ENCODE results near the gene GGNBP2. TPM values are rescaled to one million over a fixed set of nuclear protein-coding genes. Genes with fewer than 3 reads are reported as not detected.
"Not testable (repeated sequence)": the region's sequence is repeated elsewhere in the genome, so short reads cannot be mapped to it uniquely, and the experiment has no call there.

The GGNBP2 gene
- total and polyA plus RNA-seq, 9 donors: 45.1 to 92.1 (median 66.2) TPM

- no peak for DNase-seq
- Histone ChIP-seq H3K4me1 (ENCODE audit: insufficient read depth) (no peaks in the 10 kb centered on the region), H3K36me3 (no peaks in the 10 kb centered on the region), H3K27ac (no peak overlapping the region), H3K27me3 (no peaks in the 10 kb centered on the region), H3K9me3 (no peaks in the 10 kb centered on the region), H3K4me3 (no peak overlapping the region)
- 87 to 98% (median 90%) methylated on average over 11 of the region's 11 CpGs for WGBS, 3 donors
- TF ChIP-seq EP300 (IDR thresholded peaks at IDR 0.05): no peak
- TF ChIP-seq POLR2A (IDR thresholded peaks at IDR 0.05): no peak
- TF ChIP-seq CTCF (IDR thresholded peaks at IDR 0.05): no peak
- intact Hi-C loops (cut with DNase I): no loop called here
Observed at GRCh38 chr17:36506831-36507230, 37.9 kb upstream of the GGNBP2 start.

- no peaks in the 10 kb centered on the region for H3K27me3 ChIP-seq
- WGBS, 3 donors: 87 to 90% (median 88%) methylated on average over 6 of the region's 6 CpGs
- H3K4me1 ChIP-seq (ENCODE audit: insufficient read depth): no peaks in the 10 kb centered on the region
- no peak for DNase-seq
- no peak overlapping the region for H3K27ac ChIP-seq
- H3K9me3 ChIP-seq: no peaks in the 10 kb centered on the region
- intact Hi-C loops (cut with DNase I): no loop called here
- H3K36me3 ChIP-seq: no peaks in the 10 kb centered on the region
- TF ChIP-seq CTCF (IDR thresholded peaks at IDR 0.05): no peak
- no peak overlapping the region for H3K4me3 ChIP-seq
Observed at GRCh38 chr17:36507266-36507665, 37.5 kb upstream of the GGNBP2 start.

GRCh38 chr17:36508439-36508838 lies 36.3 kb upstream of the GGNBP2 start:
- 85 to 94% (median 90%) methylated on average over 2 of the region's 2 CpGs for WGBS, 3 donors
- intact Hi-C loops (cut with DNase I): not testable (repeated sequence)

GRCh38 chr17:36509272-36509985 lies 35.3 kb upstream of the GGNBP2 start:
- no peak for DNase-seq
- Histone ChIP-seq H3K27ac (no peak overlapping the region), H3K4me1 (ENCODE audit: insufficient read depth) (no peaks in the 10 kb centered on the region), H3K27me3 (no peaks in the 10 kb centered on the region), H3K9me3 (no peaks in the 10 kb centered on the region), H3K4me3 (no peak overlapping the region), H3K36me3 (no peaks in the 10 kb centered on the region)
- WGBS, 3 donors: 89 to 91% (median 89%) methylated on average over 9 of the region's 9 CpGs
- TF ChIP-seq POLR2A (IDR thresholded peaks at IDR 0.05) (no peak), EP300 (IDR thresholded peaks at IDR 0.05) (no peak), CTCF (IDR thresholded peaks at IDR 0.05) (no peak)
- intact Hi-C loops (cut with DNase I): no loop called here

More at GRCh38 chr17:36508439-36508838, 36.3 kb upstream of the GGNBP2 start:
- H3K27me3 ChIP-seq; H3K36me3 ChIP-seq; H3K4me3 ChIP-seq; H3K9me3 ChIP-seq; DNase-seq; H3K27ac ChIP-seq; H3K4me1 ChIP-seq (ENCODE audit: insufficient read depth): not testable (repeated sequence)

GRCh38 chr17:36510636-36511035 lies 34.1 kb upstream of the GGNBP2 start:
- DNase-seq: no peak
- Histone ChIP-seq H3K36me3 (no peaks in the 10 kb centered on the region), H3K9me3 (no peaks in the 10 kb centered on the region), H3K4me1 (ENCODE audit: insufficient read depth) (no peaks in the 10 kb centered on the region), H3K27ac (no peak overlapping the region), H3K27me3 (no peaks in the 10 kb centered on the region), H3K4me3 (no peak overlapping the region)
- WGBS, 3 donors: 77 to 87% (median 86%) methylated on average over 11 to 14 of the region's 14 CpGs
- intact Hi-C loops (cut with DNase I): no loop called here
- TF ChIP-seq EP300 (IDR thresholded peaks at IDR 0.05) (no peak), CTCF (IDR thresholded peaks at IDR 0.05) (no peak), POLR2A (IDR thresholded peaks at IDR 0.05) (no peak)
